D721Med (cell line): ENCODE measurements around the gene EXOC4.
A peak's percentile ranks its signal among the peaks of the same experiment; 100 is the strongest.

Experiments used
- DNase-seq: peaks from one replicate; pipeline ENCODE4 v3.0.0; 2011; ENCODE audit warnings: low spot score; ENCODE audit not compliant: insufficient read length
- FAIRE-seq: peaks from 2 replicates; lab custom pipeline; 2011; peaks lifted over from hg19 to GRCh38; lab: Jason Lieb, UNC
- TF ChIP-seq, protein P1 (sequence below): IDR thresholded peaks from 2 replicates; pipeline ENCODE4 v1.5.1; 2012; ENCODE audit warnings: mild to moderate bottlenecking, control low read depth; ENCODE audit not compliant: insufficient read depth; ENCODE audit errors: missing control alignments

The EXOC4 gene

DNA sequence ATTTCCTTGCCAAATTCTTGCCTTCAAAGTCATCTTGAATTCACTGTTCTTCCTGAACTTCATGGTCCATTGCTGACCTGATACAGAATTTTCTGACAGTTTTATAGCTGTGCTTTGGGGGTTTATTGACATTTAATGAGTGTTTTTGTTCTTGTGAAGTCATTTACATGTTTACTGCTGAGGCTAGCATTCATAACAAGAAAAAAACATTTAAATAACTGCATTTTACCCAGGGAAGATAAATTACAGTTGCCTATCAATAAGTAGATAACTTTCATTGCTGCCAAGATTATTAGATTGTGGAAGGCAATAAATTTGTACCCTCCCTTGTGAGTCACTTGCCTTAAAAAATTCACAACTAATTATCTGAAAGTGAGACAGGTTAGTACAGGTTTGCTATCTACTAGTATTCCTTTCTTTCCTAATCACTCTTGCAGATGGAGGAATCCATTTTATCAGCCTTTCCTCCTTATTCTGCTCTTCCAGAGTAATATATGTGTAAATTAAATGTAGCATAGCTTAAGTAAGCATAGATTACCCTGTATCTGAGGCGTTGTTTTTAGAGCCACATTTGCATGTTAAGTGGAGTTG lies 178.4 kb downstream of the EXOC4 start:
- no peak for DNase-seq
- TF ChIP-seq, protein P1, sequence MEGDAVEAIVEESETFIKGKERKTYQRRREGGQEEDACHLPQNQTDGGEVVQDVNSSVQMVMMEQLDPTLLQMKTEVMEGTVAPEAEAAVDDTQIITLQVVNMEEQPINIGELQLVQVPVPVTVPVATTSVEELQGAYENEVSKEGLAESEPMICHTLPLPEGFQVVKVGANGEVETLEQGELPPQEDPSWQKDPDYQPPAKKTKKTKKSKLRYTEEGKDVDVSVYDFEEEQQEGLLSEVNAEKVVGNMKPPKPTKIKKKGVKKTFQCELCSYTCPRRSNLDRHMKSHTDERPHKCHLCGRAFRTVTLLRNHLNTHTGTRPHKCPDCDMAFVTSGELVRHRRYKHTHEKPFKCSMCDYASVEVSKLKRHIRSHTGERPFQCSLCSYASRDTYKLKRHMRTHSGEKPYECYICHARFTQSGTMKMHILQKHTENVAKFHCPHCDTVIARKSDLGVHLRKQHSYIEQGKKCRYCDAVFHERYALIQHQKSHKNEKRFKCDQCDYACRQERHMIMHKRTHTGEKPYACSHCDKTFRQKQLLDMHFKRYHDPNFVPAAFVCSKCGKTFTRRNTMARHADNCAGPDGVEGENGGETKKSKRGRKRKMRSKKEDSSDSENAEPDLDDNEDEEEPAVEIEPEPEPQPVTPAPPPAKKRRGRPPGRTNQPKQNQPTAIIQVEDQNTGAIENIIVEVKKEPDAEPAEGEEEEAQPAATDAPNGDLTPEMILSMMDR: no peak
- no peak for FAIRE-seq

DNA sequence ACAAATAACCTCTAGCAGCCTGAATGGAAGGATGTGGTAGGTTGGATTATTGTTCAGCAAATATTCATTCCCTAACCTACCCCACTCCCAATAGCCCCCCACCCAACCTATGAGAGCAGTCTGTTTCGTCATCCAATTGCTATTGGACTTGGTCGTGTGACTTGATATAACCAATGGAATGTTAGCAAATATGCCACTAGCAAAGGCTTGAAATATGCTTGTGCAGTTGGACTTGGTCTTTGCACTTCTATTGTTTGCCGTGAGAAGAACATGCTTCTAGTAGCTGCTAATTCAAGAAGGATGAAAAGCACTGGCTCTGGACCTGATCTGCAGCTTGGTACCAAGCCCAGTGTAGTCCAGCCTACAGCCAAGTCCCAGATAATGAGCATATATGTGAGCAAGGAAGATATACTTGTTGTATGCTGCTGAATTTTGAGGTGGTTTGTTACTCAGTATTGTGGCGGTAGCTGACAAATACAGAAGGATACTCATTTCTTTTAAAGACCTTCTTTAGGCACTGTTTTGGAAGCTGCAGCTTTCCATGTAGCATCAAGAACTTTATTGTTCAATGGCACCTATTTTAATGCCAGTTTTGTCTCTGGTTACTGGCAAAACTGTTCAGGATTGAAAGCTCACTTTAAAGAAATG lies 180.4 kb downstream of the EXOC4 start:
- DNase-seq (no peak), FAIRE-seq (no peak)
- TF ChIP-seq, protein P1: no peak

- FAIRE-seq (no peak), DNase-seq (no peak)
- TF ChIP-seq, protein P1: peak; percentile 55
These were observed 181.5 kb downstream of the EXOC4 start for GRCh38 chr7:133434246-133434865.

DNA sequence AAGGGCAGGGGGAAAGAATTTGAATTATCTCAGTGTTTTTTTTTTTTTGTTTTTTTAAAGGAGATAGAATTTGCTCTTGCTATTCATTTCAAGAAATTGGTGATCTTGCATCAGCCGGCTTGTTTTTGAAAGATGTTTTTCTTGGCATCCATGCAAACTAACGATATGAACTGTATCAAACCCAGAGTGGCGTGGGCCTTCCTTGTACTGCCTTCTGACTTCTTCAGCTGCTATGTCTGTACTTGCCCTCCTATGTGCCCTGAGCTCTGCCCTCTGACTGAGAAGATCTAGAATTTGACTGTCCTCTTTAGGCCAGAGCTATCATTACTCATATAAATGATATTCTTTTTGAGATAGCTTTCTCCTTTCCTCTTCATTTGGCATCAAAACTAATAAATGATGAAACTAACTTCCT lies 183.1 kb downstream of the EXOC4 start:
- DNase-seq: no peak
- FAIRE-seq: no peak
- TF ChIP-seq, protein P1: no peak

DNA sequence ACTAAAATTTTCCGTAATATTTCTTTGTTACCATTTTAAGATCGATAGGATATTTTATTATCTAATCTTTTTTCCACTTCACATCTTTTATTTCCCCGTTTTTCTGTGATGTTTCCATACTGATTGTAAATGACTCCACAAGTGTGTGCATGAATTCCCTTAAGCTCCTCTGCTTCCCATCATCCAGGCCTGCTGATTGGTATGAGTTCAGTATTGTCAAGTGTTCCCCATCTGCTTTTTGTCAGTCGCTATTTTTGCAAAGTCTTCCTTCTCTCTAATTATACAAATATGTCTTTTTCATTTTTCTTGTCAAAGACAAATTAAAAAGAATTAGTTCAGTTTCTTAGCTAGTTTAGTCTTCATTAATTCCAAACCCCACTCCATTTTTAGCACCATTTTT lies 184.7 kb downstream of the EXOC4 start:
- TF ChIP-seq, protein P1: no peak
- no peak for FAIRE-seq
- DNase-seq: no peak

DNA sequence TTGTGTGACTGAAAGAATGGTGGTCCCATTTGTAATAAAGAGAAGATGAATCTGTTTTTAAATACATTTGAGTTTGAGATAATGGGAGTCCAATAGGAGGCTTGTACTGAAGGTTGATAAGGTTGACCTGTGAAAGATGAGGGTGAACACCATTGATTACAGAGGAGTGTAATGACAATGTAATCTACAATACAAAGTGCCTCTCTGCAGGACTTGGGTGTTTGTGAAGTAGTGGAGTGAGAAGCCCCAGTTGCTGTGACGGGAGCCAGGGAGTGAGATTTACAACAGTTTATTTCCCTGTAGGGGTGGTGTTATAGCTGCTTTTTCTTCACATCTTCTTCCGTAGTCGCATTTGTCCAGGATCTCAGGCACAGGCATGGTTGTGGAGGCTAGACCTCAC lies 189.9 kb downstream of the EXOC4 start:
- TF ChIP-seq, protein P1: no peak
- FAIRE-seq: no peak
- DNase-seq: no peak

- TF ChIP-seq, protein P1: no peak
- DNase-seq: no peak
- no peak for FAIRE-seq
These were observed 192.7 kb downstream of the EXOC4 start for GRCh38 chr7:133445617-133446016.
